CD4-positive, alpha-beta T cell treated with Interleukin-1 beta for 1 hour (primary cell): Measurements from ENCODE around the gene MUC7.
"Not testable (repeated sequence)": the region's sequence is repeated elsewhere in the genome, so short reads cannot be mapped to it uniquely, and the experiment has no call there.

Experiments
- DNase-seq, 2 donors: peaks; one replicate each; pipeline ENCODE4 v3.0.0-alpha.2; 2020 to 2022

The MUC7 gene

GRCh38 chr4:70471897-70472296 is at the start of gene MUC7:
Gene MUC7, plus strand, starts transcription at chr4:70472197. Its CDS starts 1,825 bp downstream, at chr4:70474022.
- no peak for DNase-seq

DNA sequence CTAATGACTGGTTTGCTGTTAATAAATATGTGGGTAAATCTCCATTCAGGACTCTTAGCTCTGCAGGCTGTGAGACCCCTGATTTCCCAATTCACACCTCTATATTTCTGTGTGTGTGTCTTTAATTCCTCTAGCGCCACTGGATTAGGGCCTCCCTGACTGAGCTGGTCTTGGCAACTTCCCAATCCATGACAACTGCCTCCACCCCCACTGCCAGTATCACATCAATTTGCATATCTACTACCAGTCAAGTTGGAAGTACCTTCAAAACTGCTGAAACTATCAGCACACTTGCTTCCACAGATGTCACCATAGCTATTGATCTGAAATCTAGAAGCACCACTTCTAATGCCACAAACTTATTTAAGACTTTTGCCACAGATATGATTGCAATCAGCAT is 46.7 kb upstream of the MUC7 start:
- DNase-seq: no peak

DNA sequence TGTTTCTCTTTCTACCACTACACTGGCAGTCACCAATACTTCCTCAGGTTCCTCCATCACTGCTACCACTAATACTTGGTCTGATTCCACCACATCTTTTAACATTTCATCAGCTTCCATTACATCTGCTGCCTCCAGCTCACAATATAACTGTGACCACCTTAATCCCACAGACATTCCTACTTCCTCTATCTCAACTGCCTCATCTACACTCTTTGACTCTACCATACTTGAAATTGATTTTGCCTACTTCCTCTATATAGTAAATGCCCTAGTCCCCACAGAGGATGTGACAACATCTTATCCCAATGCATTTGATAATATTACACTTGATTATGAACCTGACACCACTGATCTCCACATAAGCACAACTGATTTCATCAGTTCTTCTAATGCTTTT is 45.2 kb upstream of the MUC7 start:
- no peak for DNase-seq

DNA sequence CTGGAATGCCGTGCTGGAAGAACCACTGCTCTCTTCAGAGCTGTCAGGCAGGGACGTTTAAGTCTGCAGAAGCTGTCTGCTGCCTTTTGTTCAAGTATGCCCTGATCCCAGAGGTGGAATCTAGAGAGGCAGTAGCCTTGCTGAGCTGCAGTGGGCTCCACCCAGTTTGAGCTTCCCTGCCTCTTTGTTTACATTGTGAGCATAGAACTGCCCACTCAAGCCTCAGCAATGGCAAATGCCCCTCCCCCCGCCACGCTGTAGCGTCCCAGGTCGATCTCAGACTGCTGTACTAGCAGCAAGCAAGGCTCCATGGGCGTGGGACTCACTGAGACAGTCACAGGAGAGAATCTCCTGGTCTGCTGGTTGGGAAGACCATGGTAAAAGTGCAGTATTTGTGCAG is 34.8 kb upstream of the MUC7 start:
- no peak for DNase-seq

- DNase-seq: no peak
These were observed 29.5 kb upstream of the MUC7 start for GRCh38 chr4:70442474-70442873.

GRCh38 chr4:70443329-70443728 is 28.7 kb upstream of the MUC7 start:
- DNase-seq: no peak

- DNase-seq: no peak
These were observed 22.8 kb upstream of the MUC7 start for GRCh38 chr4:70449220-70449619.

DNA sequence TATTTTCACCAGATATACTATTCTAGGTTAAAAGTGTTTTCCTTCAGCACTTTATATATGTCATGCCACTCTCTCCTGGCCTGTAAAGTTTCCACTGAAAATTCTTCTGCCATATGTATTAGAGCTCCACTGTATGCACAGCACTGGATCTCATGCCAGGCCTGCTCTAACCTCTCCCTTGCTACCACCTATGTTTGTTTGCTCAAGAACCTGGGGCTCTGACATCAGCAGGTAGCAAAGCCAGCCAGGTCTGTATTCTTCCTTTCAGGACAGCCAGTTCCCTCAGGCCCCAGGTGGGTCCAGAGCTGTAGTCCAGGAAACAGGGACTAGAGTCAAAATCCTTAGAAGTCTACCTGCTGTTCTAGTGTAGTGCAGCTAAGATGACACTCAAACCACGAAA is 19.1 kb upstream of the MUC7 start:
- DNase-seq: no peak

- DNase-seq: no peak
These were observed 8.7 kb upstream of the MUC7 start for GRCh38 chr4:70463335-70463734.

DNA sequence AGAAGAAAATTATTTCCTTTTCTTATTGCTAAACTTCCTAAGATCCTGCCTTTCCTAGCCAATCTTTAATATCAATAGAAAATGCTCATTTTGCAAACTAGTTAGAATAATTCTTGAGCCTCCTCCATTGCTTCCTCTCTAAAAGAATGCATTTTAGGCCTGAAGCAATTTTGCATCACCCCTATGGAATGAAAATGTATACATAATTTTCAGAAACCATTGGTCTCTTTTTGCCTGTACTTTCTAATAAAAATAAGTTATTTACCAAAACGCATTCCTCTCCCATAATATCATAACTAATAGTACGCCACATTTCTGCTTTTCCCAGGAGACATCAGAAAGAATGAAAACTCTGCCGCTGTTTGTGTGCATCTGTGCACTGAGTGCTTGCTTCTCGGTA is 1.7 kb downstream of the MUC7 start:
- no peak for DNase-seq

GRCh38 chr4:70488748-70489147 is 16.8 kb downstream of the MUC7 start:
- no peak for DNase-seq

DNA sequence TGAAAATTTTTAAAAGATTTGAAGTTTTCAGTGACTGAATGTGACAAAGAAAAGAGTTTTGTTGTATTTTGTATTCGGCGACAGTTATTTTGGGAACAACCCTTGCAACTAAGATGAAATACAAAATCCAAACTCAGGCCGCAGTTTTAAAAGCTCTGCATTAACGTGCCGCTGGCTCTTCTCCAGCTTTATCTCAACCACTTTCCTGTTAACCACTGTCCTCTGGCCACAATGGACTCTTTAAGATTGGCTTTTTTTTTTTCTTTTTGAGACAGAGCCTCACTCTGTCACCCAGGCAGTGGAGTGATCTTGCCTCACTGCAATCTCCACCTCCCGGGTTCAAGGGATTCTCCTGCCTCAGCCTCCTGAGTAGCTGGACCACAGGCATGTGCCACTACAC is 24.2 kb downstream of the MUC7 start:
- DNase-seq: no peak

GRCh38 chr4:70501838-70502237 is 29.8 kb downstream of the MUC7 start:
- DNase-seq: not testable (repeated sequence)

GRCh38 chr4:70504733-70505132 is 32.7 kb downstream of the MUC7 start:
- no peak for DNase-seq

GRCh38 chr4:70505151-70505748 is 33.3 kb downstream of the MUC7 start:
- peak; percentile 27 to 39 for DNase-seq

DNA sequence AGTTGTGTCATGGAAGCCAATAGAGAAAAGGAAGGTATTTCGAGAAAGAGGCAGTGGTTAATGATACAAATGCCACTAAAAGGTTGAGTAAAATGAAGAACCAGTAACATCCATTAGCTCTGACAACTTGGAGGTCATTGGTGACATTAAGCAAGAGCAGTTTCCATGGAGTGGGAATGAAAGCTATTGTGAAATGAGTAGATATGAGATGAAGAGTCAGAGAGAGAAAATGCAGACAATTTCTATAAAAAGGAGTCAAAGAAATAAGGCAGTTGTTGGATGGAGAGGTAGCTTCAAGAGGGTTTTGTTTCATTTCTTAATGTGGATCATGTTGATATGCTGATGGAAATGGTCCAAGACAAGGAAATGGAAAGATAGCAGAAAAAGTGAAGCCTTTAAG is 36.8 kb downstream of the MUC7 start:
- DNase-seq: no peak

GRCh38 chr4:70511365-70511764 is 39.4 kb downstream of the MUC7 start:
- no peak for DNase-seq

DNA sequence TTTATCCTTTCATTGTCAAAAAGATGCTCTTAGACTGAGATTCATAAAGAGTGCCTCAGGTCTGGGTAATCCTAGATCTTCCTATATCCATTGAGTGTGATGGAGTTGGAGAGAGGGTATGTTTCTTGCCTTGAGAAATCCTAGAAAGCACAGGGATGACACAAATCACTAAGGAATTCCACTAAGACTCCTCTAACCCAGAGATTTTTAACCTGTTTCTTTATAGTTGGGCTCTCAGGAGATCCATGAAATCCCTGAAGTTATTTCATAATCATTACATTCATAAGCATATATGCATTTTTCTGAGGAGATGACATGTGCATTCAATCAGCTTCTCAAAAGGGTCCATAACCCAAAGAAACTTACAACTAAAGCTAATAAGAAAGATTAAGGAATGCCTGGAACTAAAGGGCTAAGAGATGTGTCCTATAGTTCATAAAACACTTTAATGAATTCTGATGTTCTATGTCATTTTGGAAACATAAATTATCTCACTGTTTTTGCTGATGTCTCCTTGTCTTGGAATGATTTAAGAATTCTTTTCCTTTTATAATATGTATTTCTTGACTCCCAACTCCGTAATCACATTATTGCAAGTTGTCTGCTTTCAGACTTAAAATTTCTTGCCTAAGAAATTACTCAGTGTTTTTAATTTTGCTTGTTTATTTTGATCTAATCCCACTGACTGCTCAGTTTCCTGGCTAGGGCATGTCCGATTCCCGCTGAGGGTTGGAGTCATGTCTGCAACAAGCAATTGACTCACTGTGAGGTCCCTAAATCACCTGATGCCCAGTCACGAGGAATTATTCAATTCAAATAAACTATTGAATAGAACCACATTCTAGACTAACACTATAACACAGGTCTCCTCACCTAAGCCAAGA is 43.6 kb downstream of the MUC7 start:
- no peak for DNase-seq

- no peak for DNase-seq
These were observed 46.3 kb downstream of the MUC7 start, which contains the start of gene AMTN for GRCh38 chr4:70518269-70518668. Gene AMTN, plus strand, starts transcription at chr4:70518569. Its CDS starts 209 bp downstream, at chr4:70518778.

DNA sequence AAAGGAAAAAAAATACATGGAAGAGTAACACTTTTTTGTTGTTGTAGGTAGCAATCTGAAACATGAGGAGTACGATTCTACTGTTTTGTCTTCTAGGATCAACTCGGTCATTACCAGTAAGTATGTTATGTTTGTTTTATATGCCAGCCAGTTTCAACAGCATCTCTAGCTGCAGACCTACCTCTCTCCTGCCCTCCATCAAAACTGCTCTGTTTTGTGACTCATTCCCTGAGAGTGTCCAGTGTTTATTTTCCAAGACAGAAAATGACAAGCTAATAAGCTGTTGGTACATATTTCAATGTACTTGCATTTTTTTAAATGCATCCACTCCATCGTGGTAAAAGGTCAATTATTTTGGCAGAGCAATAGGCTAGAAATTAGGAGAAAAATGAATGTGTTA is 46.7 kb downstream of the MUC7 start:
- no peak for DNase-seq

- DNase-seq: no peak
These were observed 50.6 kb downstream of the MUC7 start for GRCh38 chr4:70522626-70523025.

- no peak for DNase-seq
These were observed 59.0 kb downstream of the MUC7 start for GRCh38 chr4:70530997-70531396.

GRCh38 chr4:70531981-70532380 is 60.0 kb downstream of the MUC7 start:
- no peak for DNase-seq
